Hepatocyte (in vitro differentiated cells): ENCODE results near the gene CHAF1A. TPM values are rescaled to one million over a fixed set of nuclear protein-coding genes. Genes with fewer than 3 reads are reported as not detected.
A peak's percentile ranks its signal among the peaks of the same experiment; 100 is the strongest.

Experiments used
- DNase-seq: peaks from one replicate; pipeline ENCODE4 v3.0.0-alpha.2; 2016; ENCODE audit warnings: low spot score
- H2AFZ ChIP-seq: fragments of 200-600 bp; sonication (generic); 2 replicates; pipeline ENCODE4 v1.6.0; 2016; ENCODE audit warnings: antibody characterized with exemption, mild to moderate bottlenecking
- H3K27ac ChIP-seq: fragments of 200-600 bp; sonication (generic); 2 replicates; pipeline ENCODE4 v1.5.1; 2016; ENCODE audit warnings: mild to moderate bottlenecking
- H3K27me3 ChIP-seq: fragments of 200-600 bp; sonication (generic); 2 replicates; pipeline ENCODE4 v1.6.1; 2016
- H3K36me3 ChIP-seq: fragments of 200-600 bp; sonication (generic); replicated peaks from 2 replicates; pipeline ENCODE4 v1.5.1; 2016; ENCODE audit warnings: low read depth; ENCODE audit not compliant: insufficient read depth
- H3K4me1 ChIP-seq: fragments of 200-600 bp; sonication (generic); 2 replicates; pipeline ENCODE4 v1.5.1; 2016; ENCODE audit warnings: mild to moderate bottlenecking, moderate library complexity; ENCODE audit not compliant: insufficient read depth
- H3K4me2 ChIP-seq: fragments of 200-600 bp; sonication (generic); 2 replicates; pipeline ENCODE4 v1.6.0; 2016
- H3K4me3 ChIP-seq: fragments of 200-600 bp; sonication (generic); 2 replicates; pipeline ENCODE4 v1.5.1; 2016; ENCODE audit warnings: mild to moderate bottlenecking
- H3K79me2 ChIP-seq: fragments of 200-600 bp; sonication (generic); 2 replicates; pipeline ENCODE4 v1.6.0; 2017; ENCODE audit warnings: mild to moderate bottlenecking
- H3K9me2 ChIP-seq: fragments of 200-600 bp; sonication (generic); replicated peaks from 2 replicates; pipeline ENCODE4 v1.6.0; 2017; ENCODE audit warnings: mild to moderate bottlenecking; ENCODE audit not compliant: insufficient read depth
- H3K9me3 ChIP-seq: fragments of 200-600 bp; sonication (generic); 2 replicates; pipeline ENCODE4 v1.5.1; 2016; ENCODE audit warnings: low read depth, mild to moderate bottlenecking
- H4K20me1 ChIP-seq: fragments of 200-600 bp; sonication (generic); 2 replicates; pipeline ENCODE4 v1.6.0; 2016; ENCODE audit warnings: mild to moderate bottlenecking; ENCODE audit not compliant: insufficient read depth, poor library complexity, severe bottlenecking
- CTCF ChIP-seq: fragments of 200-600 bp; sonication (generic); IDR thresholded peaks from 2 replicates; pipeline ENCODE4 v1.5.1; 2016; ENCODE audit warnings: antibody characterized with exemption, mild to moderate bottlenecking; ENCODE audit not compliant: poor library complexity
- EZH2 ChIP-seq: fragments of 200-600 bp; sonication (generic); IDR thresholded peaks from 2 replicates; pipeline ENCODE4 v1.6.1; 2016; ENCODE audit warnings: antibody characterized with exemption, mild to moderate bottlenecking, borderline replicate concordance
- EZH2phosphoT487 ChIP-seq: fragments of 200-600 bp; sonication (generic); IDR thresholded peaks from one replicate; pipeline ENCODE4 v1.6.1; 2018; ENCODE audit warnings: antibody characterized with exemption, mild to moderate bottlenecking, low read depth, moderate library complexity; ENCODE audit not compliant: unreplicated experiment, severe bottlenecking
- WGBS: methylation state at CpG from one replicate; pipeline ENCODE4 v1.1.6; 2016; ENCODE audit warnings: low lambda C conversion rate; ENCODE audit errors: missing lambda C conversion rate; 5-methylcytosine and 5-hydroxymethylcytosine counted together
- polyA plus RNA-seq: library from polyadenylated mRNA; unstranded; fragments of >200 nt; fragmentation: Nextera tagmentation; extraction: Ambion mirVana; gene quantifications from 2 replicates; pipeline ENCODE4 v1.2.1, GENCODE V29; 2016
- total RNA-seq: library from RNA; depleted of rRNA; stranded (reverse); fragments of >200 nt; gene quantifications from 2 replicates; pipeline ENCODE4 v1.2.3, GENCODE V29; 2014

CHAF1A gene
- total and polyA plus RNA-seq, 2 experiments from 2014 or later: 6.2 to 6.5 TPM

- no peaks in the 10 kb centered on the region for H3K27me3 ChIP-seq
- H3K4me3 ChIP-seq: no peak overlapping the region
- no peaks in the 10 kb centered on the region for H3K9me2 ChIP-seq
- H3K4me2 ChIP-seq: no peak overlapping the region
- no peaks in the 10 kb centered on the region for H3K9me3 ChIP-seq
- peaks cover 64% of the 10 kb centered on the region for H3K4me1 ChIP-seq
- peak overlapping the region; percentile 97 for H3K27ac ChIP-seq
- DNase-seq: no peak
- peaks cover 36% of the 10 kb centered on the region for H4K20me1 ChIP-seq
- TF ChIP-seq EZH2: no peak
- TF ChIP-seq EZH2phosphoT487: no peak
- no peak for TF ChIP-seq CTCF
- H3K36me3 ChIP-seq: no peaks in the 10 kb centered on the region
- peaks cover 88% of the 10 kb centered on the region for H3K79me2 ChIP-seq
- no peak overlapping the region for H2AFZ ChIP-seq
- WGBS: 95% methylated on average over 8 of the region's 8 CpGs
These were observed 29.4 kb upstream of the CHAF1A start for GRCh38 chr19:4373013-4373367.

- Histone ChIP-seq H3K9me3 (no peaks in the 10 kb centered on the region), H3K4me3 (no peak overlapping the region), H3K79me2 (peaks cover 90% of the 10 kb centered on the region), H2AFZ (no peak overlapping the region), H3K27ac (peak overlapping the region; percentile 97), H3K27me3 (no peaks in the 10 kb centered on the region), H3K4me2 (peak overlapping the region; percentile 54), H4K20me1 (peaks cover 38% of the 10 kb centered on the region), H3K9me2 (no peaks in the 10 kb centered on the region), H3K36me3 (no peaks in the 10 kb centered on the region), H3K4me1 (peaks cover 63% of the 10 kb centered on the region)
- 85% methylated on average over 24 of the region's 25 CpGs for WGBS
- TF ChIP-seq EZH2phosphoT487: no peak
- TF ChIP-seq EZH2: no peak
- TF ChIP-seq CTCF: no peak
- DNase-seq: no peak
These were observed 28.6 kb upstream of the CHAF1A start for GRCh38 chr19:4373601-4374497.

- WGBS: 72% methylated on average over 26 of the region's 27 CpGs
- Histone ChIP-seq H4K20me1 (peaks cover 44% of the 10 kb centered on the region), H3K4me3 (no peak overlapping the region), H3K27me3 (no peaks in the 10 kb centered on the region), H3K36me3 (no peaks in the 10 kb centered on the region), H3K4me2 (peak overlapping the region; percentile 54), H2AFZ (no peak overlapping the region), H3K27ac (peak overlapping the region; percentile 97), H3K9me2 (no peaks in the 10 kb centered on the region), H3K79me2 (peaks cover 90% of the 10 kb centered on the region), H3K4me1 (peaks cover 55% of the 10 kb centered on the region), H3K9me3 (no peaks in the 10 kb centered on the region)
- no peak for TF ChIP-seq CTCF
- TF ChIP-seq EZH2phosphoT487: no peak
- no peak for TF ChIP-seq EZH2
- DNase-seq: peak; percentile 86
These were observed 27.8 kb upstream of the CHAF1A start for GRCh38 chr19:4374498-4375163.
